Panc1 (cell line): ENCODE measurements around the gene KRT16. TPM values are rescaled to one million over a fixed set of nuclear protein-coding genes. Genes with fewer than 3 reads are reported as not detected.
A peak's percentile ranks its signal among the peaks of the same experiment; 100 is the strongest.

Experiments used
- ATAC-seq: fragments of 200-7000 bp; cut with Tn5 transposase; 2 replicates; pipeline ENCODE4 v1.9.1; 2020; ENCODE audit warnings: mild to moderate bottlenecking, moderate library complexity
- BruUV-seq: library from RNA; stranded (reverse); fragments of 400-500 nt; replicated peaks from 2 replicates; lab custom pipeline; 2021; lab: Mats Ljungman, UMichigan
- CTCF ChIA-PET: fragments of 300-600 bp; sonication (Branson Sonifier 250); formaldehyde crosslinking; loops from one replicate; lab custom pipeline; 2022; ENCODE audit warnings: antibody characterized with exemption; lab: Charles Lee
- POLR2A ChIA-PET: fragments of 300-600 bp; sonication (Branson Sonifier 250); formaldehyde crosslinking; loops from one replicate; lab custom pipeline; 2022; ENCODE audit warnings: antibody characterized with exemption; lab: Charles Lee
- DNase-seq: peaks from one replicate; pipeline ENCODE4 v3.0.0-alpha.2; 2010; ENCODE audit warnings: low read depth, low spot score
- H3K27ac ChIP-seq: 2 replicates; pipeline ENCODE4 v1.5.1; 2011; ENCODE audit warnings: mild to moderate bottlenecking, low read length, inconsistent platforms
- H3K27me3 ChIP-seq: fragments of 200-500 bp; sonication (Bioruptor generic); 2 replicates; pipeline ENCODE4 v1.6.0; 2014; ENCODE audit warnings: low read length, inconsistent platforms; ENCODE audit not compliant: control insufficient read depth, insufficient read depth
- H3K36me3 ChIP-seq: fragments of 200-500 bp; sonication (Bioruptor generic); 2 replicates; pipeline ENCODE4 v1.5.1; 2014; ENCODE audit warnings: inconsistent platforms, mild to moderate bottlenecking, low read length, moderate library complexity; ENCODE audit not compliant: control insufficient read depth, insufficient read depth
- H3K4me1 ChIP-seq: 2 replicates; pipeline ENCODE4 v1.5.1; 2011; ENCODE audit warnings: inconsistent platforms, mild to moderate bottlenecking, low read length, moderate library complexity; ENCODE audit not compliant: control insufficient read depth, insufficient read depth
- H3K4me3 ChIP-seq, 2 experiments: 2 replicates each; pipeline ENCODE4 v1.5.1; 2011 to 2012; ENCODE audit warnings: low read depth in 2 of 2, low read length in 2 of 2, mild to moderate bottlenecking in 2 of 2, inconsistent platforms in 1 of 2, moderate library complexity in 1 of 2
- H3K9me3 ChIP-seq: fragments of 200-500 bp; sonication (Bioruptor generic); 2 replicates; pipeline ENCODE4 v1.5.1; 2014; ENCODE audit warnings: low read depth, mild to moderate bottlenecking, inconsistent platforms, low read length, moderate library complexity; ENCODE audit not compliant: control insufficient read depth, insufficient read depth
- POLR2AphosphoS5 ChIP-seq: IDR thresholded peaks from 2 replicates; pipeline ENCODE4 v1.6.1; 2012; ENCODE audit warnings: mild to moderate bottlenecking, low read depth, low read length, moderate library complexity
- SIN3A ChIP-seq: IDR thresholded peaks from 2 replicates; pipeline ENCODE4 v1.6.1; 2012; ENCODE audit warnings: low read depth, mild to moderate bottlenecking, low read length, moderate library complexity, borderline replicate concordance; ENCODE audit not compliant: insufficient read depth
- TCF7L2 ChIP-seq: IDR thresholded peaks from 2 replicates; pipeline ENCODE4 v1.6.1; 2011; ENCODE audit warnings: mild to moderate bottlenecking, low read depth, low read length, inconsistent platforms
- in situ Hi-C: cut with HindIII; loops from 2 replicates; pipeline ENCODE4 v1.10.0; 2016; ENCODE audit warnings: low sequenced_read_pairs, low pct_unique_long_range_greater_than_20kb
- intact Hi-C: fragments of 100-400 bp; cut with micrococcal nuclease; formaldehyde crosslinking; loops from one replicate; pipeline ENCODE4 v1.10.0; 2022; ENCODE audit not compliant: unreplicated experiment
- total RNA-seq: library from RNA; stranded (reverse); gene quantifications from one replicate; pipeline ENCODE4 v1.2.1, GENCODE V29; 2021; ENCODE audit not compliant: unreplicated experiment
- TF ChIP-seq, protein P1 (sequence below), 2 experiments: IDR thresholded peaks; 2 replicates each; pipeline ENCODE4 v1.6.1; 2011 to 2012; ENCODE audit warnings: low read depth in 2 of 2, control low read depth in 1 of 2, low read length in 1 of 2, mild to moderate bottlenecking in 1 of 2, moderate library complexity in 1 of 2; ENCODE audit not compliant: insufficient read depth in 1 of 2
- TF ChIP-seq, protein P2 (sequence below): fragments of 450-650 bp; IDR thresholded peaks from 2 replicates; pipeline ENCODE4 v1.5.1; 2017; ENCODE audit warnings: mild to moderate bottlenecking

KRT16 gene
- total RNA-seq, 1 experiment from 2014 or later: 1.6 TPM

DNA sequence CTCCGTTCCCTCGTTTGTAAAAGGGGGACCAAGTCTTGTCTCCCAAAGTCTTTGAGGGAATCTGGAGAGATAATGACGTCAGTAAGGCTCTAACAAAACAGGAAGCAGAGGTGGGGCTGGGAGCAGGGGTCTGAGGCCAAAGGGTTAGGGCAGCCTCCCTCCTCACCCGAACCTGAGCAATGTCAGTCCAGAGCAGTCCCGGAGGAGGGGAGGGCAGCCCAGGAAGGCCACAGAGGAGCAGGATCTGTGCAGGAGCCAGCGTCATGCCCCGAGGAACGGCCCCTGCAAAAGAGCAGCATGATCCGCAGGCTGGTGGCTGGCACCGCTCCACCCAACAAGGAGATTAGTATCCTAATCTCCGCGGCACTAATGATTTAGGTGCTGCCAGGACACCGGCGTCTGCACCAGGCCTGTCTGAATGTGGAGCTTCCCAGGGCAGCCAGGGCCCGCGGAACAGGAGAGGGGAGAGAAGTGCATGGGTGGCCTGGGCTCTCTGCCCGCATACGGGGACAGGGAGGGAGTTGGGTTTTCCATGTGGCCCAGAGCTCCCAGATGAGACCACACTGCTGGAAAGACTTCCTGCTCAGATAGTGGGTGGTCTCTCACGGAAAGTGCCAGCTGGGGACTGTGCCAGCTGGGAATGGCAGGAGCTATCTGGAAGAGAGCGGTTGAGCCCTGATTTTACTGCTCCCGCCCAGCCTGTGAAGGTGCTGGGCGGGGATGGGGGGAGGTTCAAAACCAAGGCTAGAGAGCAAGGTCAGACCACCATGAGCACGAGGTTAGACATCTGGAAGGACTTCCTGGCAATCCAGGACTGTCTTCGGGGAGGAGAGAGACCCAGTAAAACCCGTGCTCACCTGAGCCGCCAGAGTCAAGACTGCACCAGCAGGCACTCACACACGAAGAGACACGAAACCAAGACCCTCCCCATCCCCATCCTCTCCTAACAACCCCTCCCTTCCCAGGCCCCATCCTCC is 22.8 kb upstream of the KRT16 start:
- Histone ChIP-seq H3K9me3 (no peaks in the 10 kb centered on the region), H3K4me1 (peaks cover 12% of the 10 kb centered on the region), H3K27ac (peak overlapping the region; percentile 40), H3K4me3 (no peak overlapping the region), H3K27me3 (no peaks in the 10 kb centered on the region), H3K36me3 (no peaks in the 10 kb centered on the region)
- in situ Hi-C loops (loop anchor here (25.0 kb wide), 1 partner anchor 98 kb away; the partner anchor contains the start of gene KRT19), intact Hi-C loops (loop anchor here (1.0 kb wide), 1 partner anchor 31 kb away; no protein-coding TSS in a partner anchor)
- TF ChIP-seq SIN3A (no peak), TCF7L2 (no peak; the same call in 1 of the 2 replicates), POLR2AphosphoS5 (no peak)
- TF ChIP-seq, protein P1, sequence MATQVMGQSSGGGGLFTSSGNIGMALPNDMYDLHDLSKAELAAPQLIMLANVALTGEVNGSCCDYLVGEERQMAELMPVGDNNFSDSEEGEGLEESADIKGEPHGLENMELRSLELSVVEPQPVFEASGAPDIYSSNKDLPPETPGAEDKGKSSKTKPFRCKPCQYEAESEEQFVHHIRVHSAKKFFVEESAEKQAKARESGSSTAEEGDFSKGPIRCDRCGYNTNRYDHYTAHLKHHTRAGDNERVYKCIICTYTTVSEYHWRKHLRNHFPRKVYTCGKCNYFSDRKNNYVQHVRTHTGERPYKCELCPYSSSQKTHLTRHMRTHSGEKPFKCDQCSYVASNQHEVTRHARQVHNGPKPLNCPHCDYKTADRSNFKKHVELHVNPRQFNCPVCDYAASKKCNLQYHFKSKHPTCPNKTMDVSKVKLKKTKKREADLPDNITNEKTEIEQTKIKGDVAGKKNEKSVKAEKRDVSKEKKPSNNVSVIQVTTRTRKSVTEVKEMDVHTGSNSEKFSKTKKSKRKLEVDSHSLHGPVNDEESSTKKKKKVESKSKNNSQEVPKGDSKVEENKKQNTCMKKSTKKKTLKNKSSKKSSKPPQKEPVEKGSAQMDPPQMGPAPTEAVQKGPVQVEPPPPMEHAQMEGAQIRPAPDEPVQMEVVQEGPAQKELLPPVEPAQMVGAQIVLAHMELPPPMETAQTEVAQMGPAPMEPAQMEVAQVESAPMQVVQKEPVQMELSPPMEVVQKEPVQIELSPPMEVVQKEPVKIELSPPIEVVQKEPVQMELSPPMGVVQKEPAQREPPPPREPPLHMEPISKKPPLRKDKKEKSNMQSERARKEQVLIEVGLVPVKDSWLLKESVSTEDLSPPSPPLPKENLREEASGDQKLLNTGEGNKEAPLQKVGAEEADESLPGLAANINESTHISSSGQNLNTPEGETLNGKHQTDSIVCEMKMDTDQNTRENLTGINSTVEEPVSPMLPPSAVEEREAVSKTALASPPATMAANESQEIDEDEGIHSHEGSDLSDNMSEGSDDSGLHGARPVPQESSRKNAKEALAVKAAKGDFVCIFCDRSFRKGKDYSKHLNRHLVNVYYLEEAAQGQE (IDR thresholded peaks at IDR 0.05; ENCODE audit: insufficient read depth in 1 of 2, low read depth in 2 of 2, low read length in 1 of 2): no peak
- TF ChIP-seq, protein P2, sequence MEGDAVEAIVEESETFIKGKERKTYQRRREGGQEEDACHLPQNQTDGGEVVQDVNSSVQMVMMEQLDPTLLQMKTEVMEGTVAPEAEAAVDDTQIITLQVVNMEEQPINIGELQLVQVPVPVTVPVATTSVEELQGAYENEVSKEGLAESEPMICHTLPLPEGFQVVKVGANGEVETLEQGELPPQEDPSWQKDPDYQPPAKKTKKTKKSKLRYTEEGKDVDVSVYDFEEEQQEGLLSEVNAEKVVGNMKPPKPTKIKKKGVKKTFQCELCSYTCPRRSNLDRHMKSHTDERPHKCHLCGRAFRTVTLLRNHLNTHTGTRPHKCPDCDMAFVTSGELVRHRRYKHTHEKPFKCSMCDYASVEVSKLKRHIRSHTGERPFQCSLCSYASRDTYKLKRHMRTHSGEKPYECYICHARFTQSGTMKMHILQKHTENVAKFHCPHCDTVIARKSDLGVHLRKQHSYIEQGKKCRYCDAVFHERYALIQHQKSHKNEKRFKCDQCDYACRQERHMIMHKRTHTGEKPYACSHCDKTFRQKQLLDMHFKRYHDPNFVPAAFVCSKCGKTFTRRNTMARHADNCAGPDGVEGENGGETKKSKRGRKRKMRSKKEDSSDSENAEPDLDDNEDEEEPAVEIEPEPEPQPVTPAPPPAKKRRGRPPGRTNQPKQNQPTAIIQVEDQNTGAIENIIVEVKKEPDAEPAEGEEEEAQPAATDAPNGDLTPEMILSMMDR: no peak
- ChIA-PET CTCF (no interaction called here), POLR2A (interaction anchor here (0.7 kb wide), 2 partner anchors 39 to 105 kb away, joined by 3 to 5 read pairs; no protein-coding TSS in a partner anchor)
- no TSS peak for BruUV-seq
- ATAC-seq (peak; percentile 70), DNase-seq (no peak)

DNA sequence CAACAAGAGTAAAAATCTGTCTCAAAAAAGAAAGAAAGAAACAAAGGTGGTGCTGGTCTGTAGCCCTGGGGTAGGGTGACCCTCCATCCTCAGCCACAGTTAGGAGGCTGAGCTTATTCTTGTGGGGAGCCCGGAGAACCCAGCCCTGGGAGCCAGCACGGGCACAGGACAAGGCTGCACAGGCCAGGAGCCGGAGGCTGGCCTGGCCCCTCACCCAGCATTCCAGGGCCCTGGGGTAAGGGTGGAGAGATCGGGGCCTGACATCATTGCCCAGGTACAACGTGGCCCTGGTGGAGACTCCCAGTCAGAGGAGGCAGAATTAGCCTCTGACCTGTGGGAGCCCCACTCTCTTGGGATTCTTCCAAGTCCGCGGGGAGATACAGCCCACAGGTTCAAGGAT is 22.1 kb upstream of the KRT16 start:
- ATAC-seq (peak; percentile 29), DNase-seq (no peak)
- in situ Hi-C loops (loop anchor here (25.0 kb wide), 1 partner anchor 97 kb away; the partner anchor contains the start of gene KRT19), intact Hi-C loops (loop anchor here (1.0 kb wide), 1 partner anchor 32 kb away; no protein-coding TSS in a partner anchor)
- H3K27me3 ChIP-seq: no peaks in the 10 kb centered on the region
- H3K27ac ChIP-seq: peak overlapping the region; percentile 40
- H3K4me1 ChIP-seq: peaks cover 12% of the 10 kb centered on the region
- H3K36me3 ChIP-seq: no peaks in the 10 kb centered on the region
- H3K9me3 ChIP-seq: no peaks in the 10 kb centered on the region
- TF ChIP-seq, protein P1 (IDR thresholded peaks at IDR 0.05; ENCODE audit: insufficient read depth in 1 of 2, low read depth in 2 of 2, low read length in 1 of 2): no peak
- TF ChIP-seq, protein P2: no peak
- TF ChIP-seq SIN3A: no peak
- no peak for TF ChIP-seq TCF7L2
- no peak for TF ChIP-seq POLR2AphosphoS5
- H3K4me3 ChIP-seq: no peak overlapping the region
- CTCF ChIA-PET: no interaction called here
- no TSS peak for BruUV-seq
- POLR2A ChIA-PET: no interaction called here
